Frontal cortex (tissue), 4 donors: Measurements from ENCODE around the gene SETBP1. TPM values are rescaled to one million over a fixed set of nuclear protein-coding genes. Genes with fewer than 3 reads are reported as not detected.

Experiments used
- DNase-seq, 2 donors: peaks; one replicate each; pipeline ENCODE4 v3.0.0; 2012; ENCODE audit warnings: low spot score in 2 of 2
- FAIRE-seq: peaks from 2 replicates; lab custom pipeline; 2012; peaks lifted over from hg19 to GRCh38; lab: Jason Lieb, UNC
- total RNA-seq: library from RNA; depleted of rRNA; stranded (reverse); fragments of >200 nt; gene quantifications from one replicate; pipeline ENCODE4 v1.2.3, GENCODE V29; 2014
- donor health status: control.
- donor health status: control.
- donor health status: control.

Gene SETBP1
- total RNA-seq, 1 donor from 2014 or later = 34.2 TPM

DNA sequence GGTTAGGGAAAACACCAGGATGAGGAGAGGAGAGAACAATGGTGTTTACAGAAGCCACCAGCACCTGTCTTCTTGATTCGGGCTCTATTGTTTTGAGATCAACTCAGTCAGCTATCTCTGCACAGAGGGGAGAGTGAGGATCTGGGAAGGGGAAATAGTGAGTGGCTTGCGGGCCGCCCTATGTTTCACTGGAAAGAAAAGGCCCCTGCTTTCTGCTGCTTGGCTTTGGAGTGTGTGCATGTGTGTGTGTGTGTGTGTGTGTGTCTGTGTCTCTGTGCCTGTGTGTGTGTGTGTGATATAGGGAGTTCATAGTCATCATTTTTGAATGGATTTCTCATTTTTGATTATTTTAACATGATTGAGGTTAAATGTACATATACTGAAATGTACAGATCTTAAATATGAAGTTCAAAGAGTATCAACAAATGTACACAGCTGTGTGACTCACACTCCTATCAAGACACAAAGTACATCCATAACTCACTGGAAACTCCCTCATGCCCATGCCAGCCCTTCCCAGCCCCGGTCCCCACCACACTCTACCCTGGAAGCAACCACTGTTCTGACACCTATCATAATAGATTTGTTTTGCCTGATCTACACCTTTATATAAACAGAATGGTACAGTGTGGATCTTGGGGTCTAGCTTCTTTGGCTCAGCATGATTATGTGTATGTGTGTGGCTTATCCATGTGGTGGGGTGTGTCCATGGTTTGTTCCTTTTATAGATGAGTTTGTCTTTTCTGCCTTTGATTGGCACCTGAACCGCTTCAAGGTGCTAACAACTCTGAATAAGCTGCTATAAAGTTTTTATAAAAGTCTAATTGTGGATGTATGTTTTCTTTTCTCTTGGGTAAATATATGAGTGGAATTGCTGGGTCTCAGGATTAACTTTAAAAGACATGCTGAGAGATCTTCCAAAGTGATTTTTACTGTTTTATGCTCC is 258.3 kb downstream of the SETBP1 start:
- DNase-seq (no peak), FAIRE-seq (no peak)

- FAIRE-seq = no peak
- no peak for DNase-seq
Observed at GRCh38 chr18:44941516-44941915, 260.8 kb downstream of the SETBP1 start.

DNA sequence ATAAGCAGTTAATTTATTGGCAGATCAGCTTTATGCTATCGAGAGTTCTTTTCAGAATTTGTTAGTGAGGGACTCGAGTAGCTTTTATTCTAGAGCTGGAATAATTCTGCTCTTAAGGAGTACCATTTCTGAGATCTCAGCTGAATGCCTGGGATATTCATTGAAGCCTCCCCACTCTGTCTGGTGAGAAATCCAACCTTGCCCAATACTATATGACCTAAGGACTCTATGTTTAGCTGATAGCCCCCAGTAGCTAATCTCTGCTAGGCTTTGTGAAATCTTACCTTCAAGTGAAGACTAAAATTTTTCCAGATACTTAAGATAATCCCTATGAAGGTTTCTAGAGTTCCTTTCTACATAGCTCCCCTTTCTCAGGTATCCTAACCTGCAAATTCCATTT is 261.4 kb downstream of the SETBP1 start:
- DNase-seq = no peak
- no peak for FAIRE-seq

DNA sequence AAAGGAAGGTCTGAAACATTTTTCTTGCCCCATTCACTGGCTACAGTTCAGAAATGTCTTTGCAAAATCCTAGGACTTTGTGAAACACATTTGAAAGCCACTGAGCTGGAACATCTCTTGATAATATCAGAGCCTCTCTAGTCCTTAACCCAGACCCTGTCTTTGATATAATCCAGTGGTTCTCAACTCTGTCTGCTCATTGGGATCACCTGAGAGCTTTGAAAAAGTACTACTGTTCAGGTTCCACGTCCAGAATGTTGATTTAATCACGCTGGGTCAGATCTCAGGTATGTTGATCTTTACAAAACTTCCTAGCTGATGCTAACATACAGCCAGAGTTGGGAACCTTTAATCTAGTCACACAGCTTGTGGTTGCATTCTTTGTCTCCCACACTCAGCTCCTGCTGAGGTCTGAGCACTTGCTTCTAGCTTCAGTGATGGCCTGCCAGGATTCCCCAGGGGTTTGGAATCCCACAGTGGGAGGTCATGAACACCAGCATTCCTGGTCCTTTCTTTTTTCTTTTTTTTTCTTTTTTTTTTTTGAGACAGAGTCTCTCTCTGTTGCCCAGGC is 262.7 kb downstream of the SETBP1 start:
- FAIRE-seq (no peak), DNase-seq (no peak)

GRCh38 chr18:44944461-44944860 is 263.8 kb downstream of the SETBP1 start:
- DNase-seq (no peak), FAIRE-seq (no peak)

DNA sequence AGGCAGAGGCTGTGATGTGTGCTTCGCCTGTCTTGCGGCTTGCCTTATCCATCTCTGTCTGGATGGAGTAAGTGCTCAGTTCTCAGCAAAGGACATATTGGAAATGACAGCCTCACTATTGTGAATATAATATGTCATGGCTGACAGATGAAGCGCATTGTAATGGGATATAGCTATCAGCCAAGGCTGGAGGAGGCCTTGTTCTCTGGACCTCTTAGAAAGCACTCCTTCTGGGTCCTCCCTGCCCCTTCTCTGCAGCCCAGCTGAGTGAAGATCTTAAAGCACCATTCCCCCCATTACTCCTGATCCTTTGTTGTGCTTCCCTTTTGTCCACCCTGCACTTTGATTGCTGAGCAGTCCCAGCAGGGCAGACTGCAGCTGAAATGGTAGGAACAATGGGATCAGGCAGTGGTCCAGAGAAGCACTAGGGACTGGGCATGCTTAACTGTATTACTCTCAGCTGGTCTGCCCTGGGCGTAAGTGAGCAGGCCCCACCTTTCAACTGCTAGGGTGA is 265.3 kb downstream of the SETBP1 start:
- DNase-seq (no peak), FAIRE-seq (no peak)

DNA sequence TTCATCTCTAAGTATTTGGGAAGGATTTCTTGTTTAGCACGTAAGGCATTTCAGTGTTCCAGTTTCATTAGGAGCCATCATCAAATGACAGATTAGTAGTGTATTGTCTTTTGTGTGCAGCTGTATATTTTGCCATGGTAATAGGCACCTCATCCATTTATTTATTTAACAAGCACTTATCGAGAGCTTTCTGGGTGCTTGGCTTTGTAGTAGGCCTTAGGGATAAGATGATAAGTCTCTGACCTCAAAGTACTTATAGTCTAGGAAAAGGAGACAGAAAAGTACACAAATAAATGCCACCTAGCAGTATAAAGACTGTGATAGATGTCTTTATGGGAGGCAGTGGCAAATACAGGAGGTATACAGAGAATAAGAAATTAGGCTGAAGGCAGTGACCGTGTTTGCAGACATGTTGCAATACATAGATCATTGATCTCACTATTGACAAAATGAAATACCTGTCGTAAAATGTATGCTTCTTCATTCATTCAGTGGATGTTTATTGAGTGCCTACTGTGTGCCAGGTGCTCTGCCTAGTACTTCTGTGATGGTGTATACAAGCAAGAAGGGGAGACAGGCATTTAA is 265.9 kb downstream of the SETBP1 start:
- DNase-seq = no peak

DNA sequence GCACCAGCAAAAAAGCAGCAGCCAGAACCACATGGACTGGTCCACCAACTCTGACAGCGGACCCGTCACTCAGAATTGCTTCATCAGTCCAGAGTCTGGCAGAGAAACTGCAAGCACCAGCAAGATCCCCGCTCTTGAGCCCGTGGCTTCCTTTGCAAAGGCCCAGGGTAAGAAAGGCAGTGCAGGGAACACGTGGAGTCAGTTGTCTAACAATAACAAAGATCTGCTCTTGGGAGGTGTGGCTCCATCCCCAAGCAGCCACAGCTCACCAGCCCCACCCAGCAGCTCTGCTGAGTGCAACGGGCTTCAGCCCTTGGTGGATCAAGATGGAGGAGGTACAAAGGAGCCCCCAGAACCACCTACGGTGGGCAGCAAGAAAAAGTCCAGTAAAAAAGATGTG is 269.3 kb downstream of the SETBP1 start:
- DNase-seq = no peak
- FAIRE-seq = no peak

More for the DNA sequence above, 265.9 kb downstream of the SETBP1 start:
- no peak for FAIRE-seq

DNA sequence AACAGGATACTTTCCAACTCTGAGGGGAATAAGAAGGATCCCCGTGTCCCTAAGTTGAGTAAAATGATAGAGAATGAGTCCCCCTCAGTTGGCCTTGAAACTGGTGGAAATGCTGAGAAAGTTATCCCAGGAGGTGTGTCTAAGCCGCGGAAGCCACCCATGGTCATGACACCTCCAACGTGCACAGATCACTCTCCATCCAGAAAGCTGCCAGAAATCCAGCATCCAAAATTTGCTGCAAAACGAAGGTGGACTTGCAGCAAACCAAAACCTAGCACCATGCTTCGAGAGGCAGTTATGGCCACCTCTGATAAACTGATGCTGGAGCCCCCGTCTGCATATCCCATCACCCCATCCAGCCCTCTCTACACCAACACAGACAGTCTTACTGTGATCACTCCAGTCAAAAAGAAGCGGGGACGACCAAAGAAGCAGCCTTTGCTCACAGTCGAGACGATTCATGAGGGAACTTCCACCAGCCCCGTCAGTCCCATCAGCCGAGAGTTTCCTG is 270.1 kb downstream of the SETBP1 start:
- FAIRE-seq (no peak), DNase-seq (no peak)

DNA sequence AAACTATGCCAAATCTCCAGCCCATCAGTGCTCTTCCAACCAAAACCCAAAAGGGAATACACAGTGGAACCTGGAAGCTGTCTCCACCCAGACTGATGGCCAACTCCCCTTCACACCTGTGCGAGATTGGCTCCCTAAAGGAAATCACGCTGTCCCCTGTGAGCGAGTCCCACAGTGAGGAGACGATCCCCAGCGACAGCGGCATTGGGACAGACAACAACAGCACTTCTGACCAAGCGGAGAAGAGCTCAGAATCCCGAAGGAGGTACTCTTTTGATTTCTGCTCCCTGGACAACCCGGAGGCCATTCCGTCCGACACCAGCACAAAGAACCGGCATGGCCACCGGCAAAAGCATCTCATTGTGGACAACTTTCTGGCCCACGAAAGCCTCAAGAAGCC is 271.1 kb downstream of the SETBP1 start:
- DNase-seq = no peak
- FAIRE-seq = no peak

GRCh38 chr18:44954257-44954656 is 273.6 kb downstream of the SETBP1 start:
- DNase-seq = no peak
- FAIRE-seq = no peak

DNA sequence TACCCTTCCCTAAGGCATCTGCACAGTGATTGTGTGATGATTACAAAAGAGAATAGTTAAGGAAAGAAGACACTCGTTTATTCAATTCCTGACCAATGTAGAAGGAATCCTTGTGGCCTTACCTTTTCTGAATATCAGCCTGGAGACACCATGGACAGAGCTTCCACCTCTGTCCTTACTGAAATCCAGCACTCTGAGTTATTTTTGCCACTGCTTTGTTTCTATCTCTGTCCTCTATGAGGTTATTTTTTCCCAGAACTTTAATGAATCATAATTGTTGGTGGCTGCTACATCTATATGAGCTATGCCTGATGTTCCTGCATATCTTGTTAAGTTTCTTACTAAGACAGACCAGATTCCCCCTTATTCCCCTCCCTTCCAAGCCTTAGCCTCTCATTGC is 275.1 kb downstream of the SETBP1 start:
- FAIRE-seq (no peak), DNase-seq (no peak)

DNA sequence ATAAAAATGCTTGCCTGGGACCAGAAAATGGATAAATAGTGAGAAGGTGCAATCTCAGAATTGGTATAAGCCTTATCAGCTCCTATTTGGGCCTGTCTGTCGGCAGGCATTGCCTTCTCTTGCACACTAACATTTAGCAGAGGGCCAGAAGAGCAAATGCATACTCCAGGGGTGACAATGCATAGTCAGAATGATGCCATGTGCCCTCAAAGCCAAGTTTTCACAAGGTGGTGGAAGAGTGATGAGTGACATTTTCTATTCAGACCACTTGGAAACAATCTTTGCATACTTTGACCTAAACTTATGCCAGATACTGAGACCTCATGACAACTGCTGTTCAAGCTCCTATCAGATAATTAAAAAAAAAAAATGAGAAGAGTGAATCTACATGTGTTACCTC is 276.3 kb downstream of the SETBP1 start:
- DNase-seq = no peak
- FAIRE-seq = no peak

GRCh38 chr18:44957461-44957860 is 276.8 kb downstream of the SETBP1 start:
- DNase-seq = no peak
- no peak for FAIRE-seq

DNA sequence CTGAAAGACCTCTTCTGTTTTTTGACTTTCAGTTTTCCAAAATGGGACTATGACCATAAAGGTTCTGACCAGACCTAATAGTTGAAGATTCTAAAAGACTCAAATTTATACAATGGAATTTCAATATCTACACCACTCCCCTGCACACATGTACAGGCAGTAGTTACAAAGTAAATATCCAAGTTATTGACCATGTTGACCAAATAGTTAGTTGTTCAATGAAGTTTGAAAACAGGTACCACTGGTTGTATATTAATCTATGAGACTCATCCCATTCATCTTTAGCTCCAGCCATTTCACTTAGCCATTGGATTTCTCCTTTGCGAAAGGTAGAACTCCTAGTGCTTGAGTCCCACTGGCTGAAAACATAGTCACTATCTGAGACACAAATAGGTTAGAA is 277.4 kb downstream of the SETBP1 start:
- DNase-seq (no peak), FAIRE-seq (no peak)

- no peak for DNase-seq
- FAIRE-seq = no peak
Observed at GRCh38 chr18:44958455-44958854, 277.8 kb downstream of the SETBP1 start.

- DNase-seq = no peak
- no peak for FAIRE-seq
Observed at GRCh38 chr18:44959013-44959412, 278.3 kb downstream of the SETBP1 start.

DNA sequence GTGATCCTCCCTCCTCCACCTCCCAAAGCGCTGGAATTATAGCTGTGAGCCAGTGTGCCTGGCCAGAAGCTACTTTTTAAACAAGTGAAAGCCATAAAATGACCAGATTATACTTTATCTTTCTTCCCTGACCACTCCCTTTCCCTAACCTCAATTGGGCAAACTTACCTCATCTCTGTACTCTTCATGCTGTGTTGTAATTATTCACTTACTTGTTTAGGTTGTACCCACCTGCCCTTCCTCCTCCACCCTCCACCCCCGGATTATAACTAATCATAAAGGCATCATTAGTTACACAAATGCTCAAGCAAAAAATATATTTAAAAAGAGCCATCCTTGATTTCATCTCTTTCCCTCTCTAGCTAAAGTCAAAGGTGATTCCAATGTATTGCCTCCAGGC is 279.9 kb downstream of the SETBP1 start:
- no peak for DNase-seq
- FAIRE-seq = no peak

DNA sequence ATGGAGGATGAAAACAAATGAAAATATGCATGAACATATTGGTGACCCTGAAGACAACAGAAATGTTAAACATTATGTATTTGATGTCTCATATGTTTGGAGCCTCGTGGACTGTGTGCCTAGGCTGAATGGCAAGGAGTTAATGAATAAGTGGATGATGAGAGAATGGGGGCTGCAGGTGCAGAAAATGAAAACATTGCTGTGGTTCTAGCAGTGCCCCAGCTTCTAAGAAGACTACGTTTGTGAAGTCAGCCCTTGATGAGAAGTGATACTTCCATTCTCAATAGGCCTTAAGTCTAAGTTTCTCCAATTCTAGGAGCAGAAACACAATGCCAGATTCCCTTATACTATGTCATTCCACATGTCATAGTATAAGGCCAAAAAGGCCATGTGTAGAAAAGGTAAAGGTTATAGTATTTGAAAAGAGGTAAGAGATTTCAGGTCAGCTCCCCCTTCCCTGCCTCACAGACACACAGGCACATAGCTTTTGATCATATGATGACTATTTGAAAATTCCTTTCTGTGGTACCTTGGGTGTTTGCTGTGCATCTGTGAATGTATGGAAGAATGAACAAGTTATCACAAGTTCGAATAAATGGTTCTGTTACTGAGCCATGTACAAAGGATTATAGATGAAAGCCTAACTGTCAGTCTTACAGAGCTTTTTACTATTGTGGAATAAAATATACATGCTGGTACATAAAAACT is 280.8 kb downstream of the SETBP1 start:
- FAIRE-seq (no peak), DNase-seq (no peak)

GRCh38 chr18:44967599-44967998 is 286.9 kb downstream of the SETBP1 start:
- DNase-seq = no peak
- FAIRE-seq = no peak
